ENCODE data around the gene ARSG. TPM values are rescaled to one million over a fixed set of nuclear protein-coding genes. Genes with fewer than 3 reads are reported as not detected.

The ARSG gene
- total and polyA plus RNA-seq, 2 of the 13 experiments (the other 11 are each of a cell fraction or from before 2014, with no cell fraction given): 3.7 to 15.2 TPM

DNA sequence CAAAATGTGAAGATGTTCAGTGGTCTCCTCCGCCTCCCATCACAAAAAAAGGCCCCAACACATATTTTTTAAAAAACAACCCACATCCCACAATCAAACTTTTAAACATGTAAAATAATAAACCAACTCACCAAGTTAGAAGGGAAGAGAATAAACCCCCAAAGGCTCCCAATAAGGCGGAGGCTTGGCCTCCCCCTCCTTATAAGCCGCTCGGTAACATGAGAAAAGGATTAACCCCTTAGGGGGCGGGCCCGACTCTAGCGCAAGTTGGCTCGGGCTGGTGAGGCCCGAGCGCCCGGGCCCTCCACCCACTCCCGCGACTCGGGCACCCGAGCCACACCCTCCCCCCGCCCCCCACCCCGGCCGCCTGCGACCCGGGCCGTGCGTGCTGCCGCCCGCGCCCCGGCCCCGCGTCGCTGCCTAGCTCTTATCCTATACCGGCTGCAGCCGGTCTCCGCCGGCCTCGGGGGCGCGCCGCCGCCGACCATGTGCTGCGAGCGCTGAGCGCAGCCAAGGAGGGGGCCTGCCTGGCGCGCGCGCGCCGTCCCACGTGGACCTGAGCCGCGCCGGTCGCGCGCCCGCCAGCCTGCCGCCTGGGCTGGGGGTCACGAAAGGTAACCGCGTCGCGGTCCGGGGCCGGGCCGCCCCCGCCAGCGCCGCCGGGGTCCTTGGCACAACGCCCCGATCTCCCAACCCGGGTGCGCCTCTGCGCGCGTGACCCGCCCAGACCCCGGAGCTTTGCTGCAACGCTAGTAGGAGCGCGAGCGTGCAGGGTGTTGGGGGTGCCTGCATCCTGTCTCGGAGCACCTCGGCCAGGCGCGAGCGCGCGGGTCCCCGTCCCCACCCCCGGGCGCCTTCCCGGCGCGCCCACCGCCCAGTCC, at the start of gene ARSG, which contains the start of gene SLC16A6 (continued):
- TF ChIP-seq, protein P1, sequence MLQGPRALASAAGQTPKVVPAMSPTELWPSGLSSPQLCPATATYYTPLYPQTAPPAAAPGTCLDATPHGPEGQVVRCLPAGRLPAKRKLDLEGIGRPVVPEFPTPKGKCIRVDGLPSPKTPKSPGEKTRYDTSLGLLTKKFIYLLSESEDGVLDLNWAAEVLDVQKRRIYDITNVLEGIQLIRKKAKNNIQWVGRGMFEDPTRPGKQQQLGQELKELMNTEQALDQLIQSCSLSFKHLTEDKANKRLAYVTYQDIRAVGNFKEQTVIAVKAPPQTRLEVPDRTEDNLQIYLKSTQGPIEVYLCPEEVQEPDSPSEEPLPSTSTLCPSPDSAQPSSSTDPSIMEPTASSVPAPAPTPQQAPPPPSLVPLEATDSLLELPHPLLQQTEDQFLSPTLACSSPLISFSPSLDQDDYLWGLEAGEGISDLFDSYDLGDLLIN (CRISPR knock-in tag; IDR thresholded peaks at IDR 0.05; ENCODE audit: borderline replicate concordance): no peak
- TF ChIP-seq ZZZ3 (CRISPR knock-in tag; IDR thresholded peaks at IDR 0.05; ENCODE audit: borderline replicate concordance) (no peak), PRDM10 (CRISPR knock-in tag; IDR thresholded peaks at IDR 0.05; ENCODE audit: low read depth) (no peak), CCDC6 (CRISPR knock-in tag; IDR thresholded peaks at IDR 0.05) (peak; percentile 83; the same call in 1 of the 2 replicates), MLXIP (CRISPR knock-in tag; IDR thresholded peaks at IDR 0.05; ENCODE audit: borderline replicate concordance) (peak; percentile 66; the same call in 1 of the 2 replicates), TARDBP (CRISPR knock-in tag; IDR thresholded peaks at IDR 0.05) (no peak), ZNF580 (CRISPR knock-in tag; IDR thresholded peaks at IDR 0.05; ENCODE audit: borderline replicate concordance, low read depth) (no peak), REPIN1 (CRISPR knock-in tag; IDR thresholded peaks at IDR 0.05; ENCODE audit: borderline replicate concordance, low read depth) (no peak), DNMT3B (CRISPR knock-in tag; conservative IDR thresholded peaks at IDR 0.05) (no peak), ZNF44 (CRISPR knock-in tag; IDR thresholded peaks at IDR 0.05) (no peak), ZNF205 (CRISPR knock-in tag; IDR thresholded peaks at IDR 0.05) (no peak), ZNF883 (CRISPR knock-in tag; IDR thresholded peaks at IDR 0.05; ENCODE audit: not compliant biosample characterization) (no peak), EED (CRISPR knock-in tag; IDR thresholded peaks at IDR 0.05) (no peak), ZNF672 (CRISPR knock-in tag; IDR thresholded peaks at IDR 0.05) (no peak), ZNF260 (CRISPR knock-in tag; IDR thresholded peaks at IDR 0.05; ENCODE audit: borderline replicate concordance, low read depth) (no peak)
- TF ChIP-seq, protein P2, sequence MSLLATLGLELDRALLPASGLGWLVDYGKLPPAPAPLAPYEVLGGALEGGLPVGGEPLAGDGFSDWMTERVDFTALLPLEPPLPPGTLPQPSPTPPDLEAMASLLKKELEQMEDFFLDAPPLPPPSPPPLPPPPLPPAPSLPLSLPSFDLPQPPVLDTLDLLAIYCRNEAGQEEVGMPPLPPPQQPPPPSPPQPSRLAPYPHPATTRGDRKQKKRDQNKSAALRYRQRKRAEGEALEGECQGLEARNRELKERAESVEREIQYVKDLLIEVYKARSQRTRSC (CRISPR knock-in tag; IDR thresholded peaks at IDR 0.05; ENCODE audit: low read depth): no peak
- TF ChIP-seq, protein P3, sequence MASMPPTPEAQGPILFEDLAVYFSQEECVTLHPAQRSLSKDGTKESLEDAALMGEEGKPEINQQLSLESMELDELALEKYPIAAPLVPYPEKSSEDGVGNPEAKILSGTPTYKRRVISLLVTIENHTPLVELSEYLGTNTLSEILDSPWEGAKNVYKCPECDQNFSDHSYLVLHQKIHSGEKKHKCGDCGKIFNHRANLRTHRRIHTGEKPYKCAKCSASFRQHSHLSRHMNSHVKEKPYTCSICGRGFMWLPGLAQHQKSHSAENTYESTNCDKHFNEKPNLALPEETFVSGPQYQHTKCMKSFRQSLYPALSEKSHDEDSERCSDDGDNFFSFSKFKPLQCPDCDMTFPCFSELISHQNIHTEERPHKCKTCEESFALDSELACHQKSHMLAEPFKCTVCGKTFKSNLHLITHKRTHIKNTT (CRISPR knock-in tag; IDR thresholded peaks at IDR 0.05): no peak
